ENCODE results near the gene HDAC4.
"Not testable (repeated sequence)": the region's sequence is repeated elsewhere in the genome, so short reads cannot be mapped to it uniquely, and the experiment has no call there.

The HDAC4 gene

DNA sequence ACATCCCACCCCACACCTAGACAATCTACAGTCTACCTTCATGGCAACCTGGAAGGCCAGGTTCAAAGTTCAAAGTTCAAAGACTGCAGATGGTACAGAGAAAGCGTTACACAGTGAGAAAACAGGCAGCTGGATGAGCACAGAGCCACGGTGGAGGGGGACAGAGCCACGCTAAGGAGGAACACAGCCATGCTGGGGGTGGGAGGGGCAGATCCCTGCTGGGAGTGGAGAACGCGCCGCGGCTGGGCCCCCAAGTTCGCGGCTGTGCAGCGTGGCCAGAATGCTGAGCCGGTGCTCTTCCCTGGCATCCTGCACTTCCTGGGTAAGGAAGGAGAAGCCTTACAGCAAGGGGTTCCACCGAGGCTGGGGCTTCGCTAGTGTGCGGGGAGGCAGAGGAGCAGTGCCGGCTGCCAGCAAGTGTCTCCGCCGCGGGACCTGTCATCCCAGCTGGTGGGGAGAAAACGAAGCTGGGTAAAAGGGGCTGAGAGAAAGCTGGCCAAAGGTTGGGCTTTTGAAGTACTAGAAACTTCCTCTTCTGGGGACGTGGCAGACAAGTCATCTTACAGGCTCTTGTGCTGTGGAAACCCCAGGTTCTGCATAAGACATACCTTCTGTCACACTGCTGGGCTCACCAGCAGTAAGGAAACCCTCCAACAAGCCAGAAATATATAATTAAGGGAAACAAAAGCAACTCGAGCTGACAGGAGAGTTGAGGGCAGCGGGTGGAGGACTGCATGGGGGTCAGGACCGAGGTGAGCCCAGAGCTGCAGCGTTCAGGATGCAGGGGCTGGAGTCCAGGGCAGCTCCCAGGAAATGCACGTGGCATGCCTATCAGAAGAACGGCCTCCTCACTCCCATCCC lies 115.5 kb downstream of the HDAC4 start:
- no peak for DNase-seq (ENCODE audit: low read depth in 1 of 2, low spot score in 1 of 2)

DNA sequence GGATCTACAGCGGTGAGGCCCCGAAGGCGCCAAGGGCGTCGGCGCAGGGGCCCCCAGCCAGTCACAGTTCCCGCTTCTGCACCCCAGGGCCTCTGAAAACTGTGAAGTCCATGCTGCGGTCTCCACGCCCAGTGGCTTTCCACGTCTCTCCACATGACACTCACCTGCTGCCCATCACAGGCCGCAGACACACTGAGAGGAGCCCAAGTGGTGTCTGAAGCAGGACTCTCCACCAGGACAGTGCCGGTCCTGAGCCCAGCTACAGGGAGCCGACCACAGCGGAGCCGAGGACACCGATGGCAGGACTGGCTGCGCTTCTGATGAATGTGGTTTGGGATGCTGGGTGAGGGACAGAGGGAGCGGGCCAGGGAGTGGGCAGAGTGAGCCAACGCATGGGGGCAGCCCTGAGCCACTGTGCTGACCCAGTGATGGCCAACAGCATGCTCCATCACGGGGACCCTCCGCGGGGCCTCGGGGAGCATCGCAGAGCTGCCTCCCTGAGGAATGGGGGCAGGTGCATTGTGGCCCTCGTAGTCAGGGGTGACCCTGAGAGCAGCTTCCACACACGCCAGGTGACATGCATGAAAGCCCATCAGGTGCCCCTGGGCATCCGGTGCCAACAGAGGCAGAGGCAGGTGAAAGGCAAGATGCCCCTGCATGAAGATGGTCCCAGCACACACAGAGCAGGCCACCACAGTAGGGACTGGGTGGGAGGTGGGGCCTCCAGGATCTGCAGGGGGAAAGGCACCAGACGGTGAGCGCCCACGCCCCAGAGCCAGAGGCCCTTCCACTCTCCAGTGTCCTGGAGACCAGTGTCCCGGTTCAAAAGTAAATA lies 116.6 kb downstream of the HDAC4 start:
- DNase-seq (ENCODE audit: low read depth in 1 of 2, low spot score in 1 of 2): no peak

DNA sequence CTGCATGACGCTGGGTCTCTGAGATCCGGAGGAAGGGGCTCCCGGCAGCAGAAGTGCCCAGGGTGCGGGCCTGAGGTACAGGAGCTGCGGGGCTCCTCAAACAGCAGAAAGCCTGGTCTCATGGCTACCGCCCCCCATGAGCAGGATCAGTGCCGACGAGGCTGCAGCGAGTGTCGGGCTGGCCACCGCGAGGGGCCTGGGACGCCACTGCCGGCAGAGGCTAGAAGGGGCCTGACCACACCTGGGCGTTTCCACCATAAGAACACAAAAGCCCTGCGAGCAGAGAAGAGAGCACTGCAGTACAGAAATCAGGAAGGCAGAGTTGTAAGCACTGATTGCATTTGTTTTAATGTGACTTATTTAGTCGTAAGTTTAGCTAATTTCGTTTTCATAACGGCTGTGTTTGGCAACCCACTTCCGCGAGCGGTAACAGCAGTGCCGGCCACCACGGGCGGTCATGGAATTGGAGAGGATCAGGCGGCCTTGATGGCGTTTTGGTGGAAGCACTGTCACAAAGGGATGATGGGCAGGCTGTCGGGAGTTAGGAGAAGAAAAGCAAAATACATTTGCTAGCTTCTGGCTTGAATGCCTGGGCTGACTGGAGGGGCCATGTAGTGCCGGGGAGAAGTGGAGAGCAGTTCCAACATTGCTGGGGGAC lies 117.4 kb downstream of the HDAC4 start:
- no peak for DNase-seq (ENCODE audit: low read depth in 1 of 2, low spot score in 1 of 2)

DNA sequence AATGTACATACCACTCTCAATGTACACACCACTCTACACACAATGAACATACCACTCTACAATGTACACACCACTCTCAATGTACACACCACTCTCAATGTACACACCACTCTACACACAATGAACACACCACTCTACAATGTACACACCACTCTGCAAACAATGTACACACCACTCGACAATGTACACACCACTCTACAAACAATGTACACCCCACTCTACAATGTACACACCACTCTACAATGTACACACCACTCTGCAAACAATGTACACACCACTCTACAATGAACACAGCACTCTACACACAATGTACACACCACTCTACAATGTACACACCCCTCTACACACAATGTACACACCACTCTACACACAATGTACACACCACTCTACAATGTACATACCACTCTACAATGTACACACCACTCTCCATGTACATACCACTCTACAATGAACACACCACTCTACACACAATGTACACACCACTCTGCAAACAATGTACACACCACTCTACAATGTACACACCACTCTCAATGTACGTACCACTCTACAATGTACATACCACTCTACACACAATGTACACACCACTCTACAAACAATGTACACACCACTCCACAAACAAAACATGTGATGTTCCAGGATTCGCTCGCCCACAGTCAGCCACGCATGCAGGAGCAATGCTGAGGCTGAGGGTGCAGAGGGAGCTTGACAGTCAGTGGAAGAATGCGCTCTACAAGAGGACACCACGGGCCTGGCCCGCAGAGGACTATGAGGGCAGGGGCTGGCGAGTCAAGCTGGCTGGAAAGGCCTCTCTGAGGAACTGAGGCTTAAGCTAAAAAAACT lies 118.2 kb downstream of the HDAC4 start:
- no peak for DNase-seq (ENCODE audit: low read depth in 1 of 2, low spot score in 1 of 2)

DNA sequence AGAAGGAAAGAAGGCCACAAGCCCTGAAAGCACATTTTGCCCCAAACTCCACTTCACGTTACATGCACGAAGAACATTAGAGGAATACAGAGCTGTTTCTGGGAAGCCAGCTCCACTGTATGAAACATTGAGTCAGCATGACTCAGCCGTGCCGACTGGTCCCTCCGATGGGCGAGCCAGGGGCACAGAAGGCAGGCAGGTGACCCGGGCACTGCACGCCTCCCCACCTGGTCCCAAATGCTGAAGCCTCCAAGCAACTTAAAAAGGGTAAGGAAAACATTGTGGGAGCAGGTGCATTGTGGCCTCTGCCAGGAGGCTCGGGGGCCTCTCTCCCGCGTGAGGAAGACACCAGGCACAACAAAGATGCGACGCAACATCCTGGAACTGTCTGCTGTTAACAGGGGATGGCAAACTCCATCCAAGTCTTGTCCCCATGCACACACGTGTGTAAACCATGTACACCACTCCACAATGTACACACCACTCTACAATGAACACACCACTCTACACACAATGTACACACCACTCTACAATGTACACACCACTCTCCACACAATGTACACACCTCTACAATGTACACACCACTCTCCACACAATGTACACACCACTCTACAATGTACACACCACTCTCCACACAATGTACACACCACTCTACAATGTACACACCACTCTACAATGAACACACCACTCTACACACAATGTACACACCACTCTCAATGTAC lies 120.4 kb downstream of the HDAC4 start:
- DNase-seq (ENCODE audit: low read depth in 1 of 2, low spot score in 1 of 2): not testable (repeated sequence)

DNA sequence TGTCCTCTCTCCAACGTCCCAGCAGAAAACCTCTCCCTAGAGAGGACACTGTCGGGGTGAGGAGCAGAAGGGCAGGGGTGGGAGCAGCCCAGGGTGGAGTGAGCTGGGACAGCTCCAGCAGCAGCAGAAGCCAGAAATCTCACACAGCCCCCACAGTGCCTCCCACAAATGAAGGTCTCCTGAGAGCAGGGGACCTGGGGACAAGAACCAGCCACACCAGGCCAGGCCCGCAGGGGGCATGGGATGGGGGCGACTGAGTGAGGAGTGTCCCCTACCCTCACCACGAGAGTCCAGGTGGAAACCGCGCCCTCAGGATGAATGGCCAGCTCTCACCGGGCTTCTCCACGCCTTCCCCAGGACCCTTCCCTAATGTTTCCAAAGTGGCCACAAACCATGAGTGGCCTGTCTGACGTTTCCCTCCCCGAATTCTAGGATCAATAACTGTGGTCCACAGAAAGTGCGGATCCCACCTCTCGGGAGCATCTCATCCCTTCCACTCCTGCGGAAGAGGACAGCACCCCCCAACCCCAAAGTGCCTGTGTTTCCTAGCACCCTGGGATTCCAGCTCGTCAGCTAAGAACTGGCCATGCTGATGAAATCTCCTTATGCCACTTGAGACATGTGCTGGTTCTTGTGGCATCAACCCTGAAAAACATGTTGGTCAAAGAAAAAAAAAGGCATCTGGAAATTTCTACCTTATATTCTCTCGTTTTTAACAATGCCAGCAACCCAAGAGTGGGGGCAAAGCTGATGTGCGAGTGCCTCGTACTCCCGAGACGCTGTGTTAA lies 121.1 kb downstream of the HDAC4 start:
- no peak for DNase-seq (ENCODE audit: low read depth in 1 of 2, low spot score in 1 of 2)

DNA sequence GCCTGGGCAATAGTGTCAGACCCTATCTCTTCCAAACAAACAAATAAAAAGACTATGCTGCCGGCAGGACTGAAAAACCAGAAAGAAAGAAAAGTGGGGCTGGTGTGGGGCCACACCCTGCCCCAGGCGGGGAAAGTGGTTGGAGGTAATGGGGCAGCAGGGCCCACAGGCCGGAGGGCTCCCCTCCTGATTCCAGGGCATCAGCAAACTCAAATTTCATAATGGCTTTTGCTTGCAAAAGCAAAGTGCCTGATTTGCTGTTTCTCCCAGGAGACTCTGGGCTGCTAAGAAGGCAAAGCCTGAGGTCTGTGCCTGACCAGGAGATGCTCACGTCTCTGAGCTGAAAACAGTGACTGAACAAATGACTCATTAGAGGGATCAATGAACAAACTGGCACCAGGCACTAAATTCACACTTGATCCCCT lies 121.9 kb downstream of the HDAC4 start:
- no peak for DNase-seq (ENCODE audit: low read depth in 1 of 2, low spot score in 1 of 2)

DNA sequence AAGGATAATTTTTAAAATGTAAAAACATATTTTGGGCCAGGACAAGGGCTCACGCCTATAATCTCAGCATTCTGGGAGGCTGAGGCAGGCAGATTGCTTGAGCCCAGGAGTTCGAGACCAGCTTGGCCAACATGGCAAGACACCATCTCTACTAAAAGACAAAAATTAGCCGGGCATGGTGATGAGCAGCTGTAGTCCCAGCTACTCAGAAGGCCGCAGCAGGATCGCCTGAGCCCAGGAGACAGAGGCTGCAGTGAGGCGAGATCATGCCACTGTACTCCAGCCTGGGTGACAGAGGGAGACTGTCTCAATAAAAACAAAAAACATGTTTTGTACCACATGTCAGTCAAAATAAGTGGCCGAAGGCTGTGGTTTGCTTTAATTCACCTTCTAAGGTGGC lies 122.5 kb downstream of the HDAC4 start:
- no peak for DNase-seq (ENCODE audit: low read depth in 1 of 2, low spot score in 1 of 2)

DNA sequence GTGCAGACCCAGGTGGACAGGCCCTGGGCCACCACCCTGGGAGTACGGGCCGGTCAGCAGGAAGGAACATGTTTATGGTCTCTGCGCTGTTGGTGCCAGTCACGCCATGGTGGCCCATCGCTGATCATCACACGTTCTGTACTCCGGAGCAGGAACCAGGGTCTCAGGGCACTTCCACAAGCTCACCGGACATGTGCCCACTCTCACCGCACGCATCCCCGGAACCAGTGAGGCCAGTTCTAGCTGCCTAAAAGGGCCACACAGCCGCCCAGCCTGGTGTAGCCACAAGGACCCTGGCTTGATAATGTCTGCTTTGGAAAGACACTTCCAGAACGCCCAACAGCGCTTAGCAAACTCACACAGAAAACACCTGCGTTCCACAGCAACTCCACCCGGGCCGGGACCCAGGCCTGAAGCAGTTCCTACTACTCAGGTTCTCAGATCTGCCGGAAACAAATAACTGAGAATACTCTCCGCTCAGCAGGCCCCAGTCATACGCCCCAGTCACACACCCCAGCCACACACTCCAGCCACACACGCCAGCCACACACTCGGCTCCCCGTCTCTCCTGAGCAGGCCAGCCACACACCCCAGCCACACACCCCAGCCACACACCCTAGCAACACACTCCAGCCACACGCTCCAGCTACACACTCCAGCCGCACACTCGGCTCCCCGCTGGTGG lies 123.3 kb downstream of the HDAC4 start:
- DNase-seq (ENCODE audit: low read depth in 1 of 2, low spot score in 1 of 2): no peak

DNA sequence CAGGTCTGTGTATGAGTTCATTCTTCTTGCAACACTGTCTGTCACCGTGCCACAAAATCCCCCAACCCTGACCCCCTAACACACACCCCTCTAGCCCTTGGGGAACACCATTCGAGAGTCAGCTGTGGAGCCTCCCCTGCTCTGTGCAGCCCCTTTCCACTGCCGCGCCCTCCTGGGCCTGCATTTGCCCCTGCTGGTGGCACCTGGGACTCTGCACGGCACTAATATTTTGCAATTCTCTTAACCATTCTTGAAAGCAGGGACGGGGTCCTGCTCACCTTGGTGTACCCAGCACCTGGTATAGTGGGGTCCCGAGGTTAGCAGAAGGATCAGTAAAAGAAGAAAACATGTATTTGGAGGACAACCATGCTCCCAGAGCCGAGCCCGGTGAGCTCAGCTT lies 124.0 kb downstream of the HDAC4 start:
- DNase-seq (ENCODE audit: low read depth in 1 of 2, low spot score in 1 of 2): no peak

DNA sequence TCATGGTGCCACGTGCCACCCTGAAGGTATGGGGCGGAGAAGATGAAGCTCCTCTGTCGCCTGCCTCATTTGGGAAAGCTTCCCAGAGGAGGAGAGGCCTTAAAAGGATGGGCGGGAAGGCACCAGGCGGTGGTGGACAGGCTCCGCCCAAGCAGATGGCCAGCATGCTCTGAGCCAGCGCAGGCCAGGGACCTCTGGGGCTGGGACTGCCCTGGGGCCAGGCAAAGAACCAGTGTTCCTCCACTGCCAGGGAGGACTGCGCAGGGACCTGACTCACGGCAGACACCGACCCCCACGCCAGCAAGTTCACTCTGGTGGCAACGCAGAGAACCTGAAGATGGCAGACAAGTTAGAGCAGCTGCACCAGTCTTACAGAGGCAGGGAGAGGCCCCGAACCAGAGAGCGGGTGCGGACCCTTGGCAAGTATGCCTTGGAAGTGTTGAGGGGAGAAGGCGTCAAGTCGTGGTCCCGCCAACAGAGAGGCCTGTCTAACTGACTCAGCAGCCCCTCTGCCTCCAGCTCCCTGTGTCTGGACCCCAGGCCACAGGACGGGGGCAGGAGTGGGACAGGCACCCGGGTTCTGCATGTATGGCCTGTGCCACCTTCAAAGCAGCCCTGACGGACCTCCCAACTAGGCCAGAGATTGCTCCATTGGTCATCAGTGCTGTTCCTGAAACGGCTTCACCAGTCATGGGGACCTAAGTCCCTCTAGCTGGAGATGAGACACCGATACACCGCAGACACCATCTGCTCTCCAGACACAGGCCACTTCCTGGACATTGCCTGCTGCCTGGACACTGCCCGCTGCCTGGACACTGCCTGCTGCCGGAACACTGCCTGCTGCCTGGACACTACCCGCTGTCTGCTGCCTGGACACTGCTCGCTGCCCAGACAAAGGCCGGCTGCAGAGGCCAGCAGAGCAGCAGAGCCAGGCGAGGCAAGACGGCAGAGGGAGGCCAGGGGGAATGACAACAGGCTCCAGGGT lies 124.7 kb downstream of the HDAC4 start:
- no peak for DNase-seq (ENCODE audit: low read depth in 1 of 2, low spot score in 1 of 2)

DNA sequence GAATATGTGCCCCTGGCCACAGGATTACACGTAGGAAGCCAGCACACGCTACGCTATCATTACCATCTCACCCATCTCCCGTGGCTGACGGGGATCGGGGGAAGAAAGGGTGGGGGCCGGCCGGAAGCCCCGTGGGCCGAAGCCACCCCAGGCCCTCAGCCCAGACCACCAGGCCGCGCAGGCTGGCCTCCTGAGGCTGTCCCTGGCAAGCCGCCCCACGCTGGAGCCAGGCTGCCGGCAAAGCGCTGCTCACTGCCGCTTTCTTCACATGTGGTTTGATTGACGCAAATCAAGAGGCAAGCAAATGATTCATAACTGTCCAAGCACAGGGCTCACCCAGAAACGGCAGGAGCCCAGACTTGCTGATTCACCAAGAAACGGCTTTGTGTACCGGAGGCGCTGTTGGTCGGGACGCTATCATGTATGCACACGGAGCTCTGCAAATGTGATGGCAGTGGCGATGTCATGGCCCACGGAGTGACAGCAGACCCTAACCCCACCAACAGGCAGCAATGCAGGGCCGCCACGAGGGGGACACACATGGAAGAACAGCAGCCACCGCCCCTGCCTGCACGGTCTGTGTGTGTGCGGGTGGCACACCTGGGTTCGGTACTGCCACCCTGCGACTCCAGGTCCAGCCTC lies 125.7 kb downstream of the HDAC4 start:
- DNase-seq (ENCODE audit: low read depth in 1 of 2, low spot score in 1 of 2): peak in 1 of 2 donors; percentile 81

DNA sequence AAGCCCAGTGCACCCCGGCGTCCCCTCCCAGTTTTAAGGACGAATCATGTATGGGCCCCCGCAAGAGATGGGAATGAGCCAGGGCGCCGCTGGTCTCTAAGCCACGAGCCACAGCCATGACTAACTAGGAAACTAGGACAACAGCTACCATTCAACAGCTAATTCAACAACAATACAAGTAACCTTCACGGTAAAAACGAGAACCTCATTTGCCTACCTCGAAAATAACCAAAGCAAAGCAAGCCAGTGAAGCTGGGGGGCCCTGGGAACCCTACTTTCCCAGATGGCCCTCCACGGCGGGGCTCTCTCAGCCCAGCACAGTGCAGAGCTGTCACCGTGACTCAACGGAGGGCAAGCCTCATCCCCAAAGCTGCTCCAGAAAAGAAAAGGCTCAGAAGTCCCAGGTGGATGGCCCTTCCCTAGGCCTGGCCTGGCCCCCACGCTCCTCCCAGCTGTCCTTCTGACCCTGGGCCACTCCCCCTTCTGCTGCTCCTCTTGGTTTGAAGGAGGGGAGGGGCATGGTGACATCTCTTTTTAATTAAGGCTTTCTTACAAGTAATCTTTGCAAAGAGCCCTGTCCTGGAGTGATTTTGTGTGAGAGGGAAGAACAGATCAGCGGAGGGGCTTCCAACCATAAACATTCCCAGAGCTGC lies 126.3 kb downstream of the HDAC4 start:
- DNase-seq (ENCODE audit: low read depth in 1 of 2, low spot score in 1 of 2): no peak

DNA sequence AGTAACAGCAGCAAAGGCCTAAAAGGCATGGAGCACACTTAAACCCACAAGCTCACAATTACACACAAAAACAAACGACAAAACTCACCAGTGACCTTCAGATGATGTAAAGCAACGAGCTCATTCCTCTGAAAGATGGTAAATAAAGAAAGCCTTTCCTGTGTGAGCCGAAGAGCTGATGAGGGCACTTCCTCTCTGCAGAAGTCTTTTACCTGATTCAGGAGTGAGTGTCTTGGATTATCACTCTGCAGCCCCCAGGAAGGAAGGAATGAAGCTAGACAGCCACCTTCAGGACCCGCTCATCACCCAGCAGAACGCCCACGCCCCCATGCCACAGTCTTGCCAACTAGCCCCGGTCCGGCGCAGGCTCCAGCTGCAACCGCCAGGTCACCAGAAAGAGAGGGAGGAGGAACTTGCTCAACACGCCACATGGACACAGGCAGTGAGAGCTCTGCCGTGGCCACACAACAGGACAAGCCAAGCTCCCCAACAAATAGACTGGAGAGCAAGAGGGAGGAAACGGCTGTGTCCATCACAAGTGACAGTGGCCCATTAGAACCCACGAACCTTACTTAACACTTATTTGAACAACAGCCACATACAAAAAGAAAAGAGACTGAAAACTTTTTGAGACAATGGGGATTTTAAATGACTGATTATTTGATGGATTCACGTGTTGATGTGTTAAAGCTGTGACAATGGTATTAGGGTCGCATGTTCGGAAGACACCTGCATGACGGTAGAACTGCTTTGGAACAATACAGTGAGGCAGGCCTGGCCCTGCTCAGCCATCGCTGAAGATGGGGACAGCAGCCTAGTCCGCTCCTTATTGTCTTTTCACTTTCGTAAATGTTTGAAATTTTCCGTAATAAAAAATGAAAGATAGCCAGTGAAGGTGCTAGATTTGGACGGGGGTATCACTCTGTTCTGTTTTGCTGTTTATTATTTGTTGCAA lies 127.3 kb downstream of the HDAC4 start:
- no peak for DNase-seq (ENCODE audit: low read depth in 1 of 2, low spot score in 1 of 2)

DNA sequence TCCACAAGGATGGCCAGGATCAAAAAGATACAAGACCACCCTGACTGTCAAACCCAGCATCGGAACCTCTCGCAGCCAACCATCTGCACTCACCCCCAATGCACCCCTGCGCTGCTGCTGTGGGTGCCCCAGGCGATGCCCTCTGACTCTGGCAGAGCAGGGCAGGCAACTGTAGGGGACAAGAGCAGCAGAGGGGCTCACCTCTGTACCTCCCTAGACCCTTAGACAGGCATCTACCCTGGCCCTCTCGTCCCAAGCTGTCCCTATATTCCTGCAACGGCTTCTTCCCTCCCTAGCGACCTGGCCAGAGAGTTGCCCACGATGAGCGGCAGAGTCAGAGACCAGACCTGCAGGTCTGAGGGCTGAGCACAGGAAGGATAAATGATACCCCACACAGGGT lies 128.2 kb downstream of the HDAC4 start:
- no peak for DNase-seq (ENCODE audit: low read depth in 1 of 2, low spot score in 1 of 2)

DNA sequence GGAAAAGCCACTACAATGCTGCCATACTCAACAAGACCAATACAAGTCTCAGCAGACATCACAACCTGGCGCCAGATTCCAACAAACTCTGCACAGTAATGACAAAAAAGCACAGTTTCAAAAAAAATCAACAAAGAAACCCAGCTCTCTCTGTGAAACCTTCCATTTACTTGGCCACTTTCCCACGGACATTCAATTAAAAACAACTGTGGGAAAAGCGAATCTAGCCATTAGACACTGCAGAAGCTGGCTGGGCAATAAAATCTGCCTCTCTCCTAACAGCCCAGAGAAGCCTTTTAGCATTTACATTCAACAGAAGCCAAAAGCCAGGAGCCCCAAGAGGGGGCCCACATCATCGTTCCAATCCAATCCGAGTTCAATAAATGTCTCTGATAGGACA lies 128.9 kb downstream of the HDAC4 start:
- DNase-seq (ENCODE audit: low read depth in 1 of 2, low spot score in 1 of 2): no peak

All from activated CD4-positive, alpha-beta T cell treated with anti-CD3 and anti-CD28 coated beads, Interleukin-2, amount 50 U/mL, for 24 hours (primary cell).